Measurements from ENCODE around the gene MYO15A.

DNA sequence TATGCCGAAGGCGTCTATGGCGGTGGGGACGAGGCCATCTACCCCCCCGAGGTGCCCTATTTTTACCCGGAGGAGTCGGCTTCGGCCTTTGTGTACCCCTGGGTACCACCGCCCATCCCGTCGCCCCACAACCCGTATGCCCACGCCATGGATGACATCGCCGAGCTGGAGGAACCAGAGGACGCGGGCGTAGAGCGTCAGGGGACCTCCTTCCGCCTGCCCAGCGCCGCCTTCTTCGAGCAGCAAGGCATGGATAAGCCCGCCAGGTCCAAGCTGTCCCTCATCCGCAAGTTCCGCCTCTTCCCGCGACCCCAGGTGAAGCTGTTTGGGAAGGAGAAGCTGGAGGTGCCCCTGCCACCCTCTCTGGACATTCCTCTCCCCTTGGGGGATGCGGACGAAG lies 11.4 kb downstream of the MYO15A start:
- TF ChIP-seq CTCF (IDR thresholded peaks at IDR 0.05; ENCODE audit: borderline replicate concordance, extremely low read depth, low read length, poor library complexity, severe bottlenecking): no peak
- TF ChIP-seq EZH2 (IDR thresholded peaks at IDR 0.05; ENCODE audit: borderline replicate concordance, low read depth, low read length, severe bottlenecking): no peak
